ENCODE measurements around the gene TNIK.
"Not testable (repeated sequence)": the region's sequence is repeated elsewhere in the genome, so short reads cannot be mapped to it uniquely, and the experiment has no call there.

Gene TNIK

GRCh38 chr3:171427771-171428320, 32.4 kb downstream of the TNIK start:
- peaks cover 4% of the 10 kb centered on the region for H3K4me1 ChIP-seq
- no peaks in the 10 kb centered on the region for H3K9me3 ChIP-seq
- DNase-seq, result no peak
- TF ChIP-seq CTCF (IDR thresholded peaks at IDR 0.05; ENCODE audit: low read depth, low read length), result no peak
- no peaks in the 10 kb centered on the region for H3K36me3 ChIP-seq
- H3K4me3 ChIP-seq (ENCODE audit: low read depth, low read length), result no peak overlapping the region
- no peaks in the 10 kb centered on the region for H3K27me3 ChIP-seq

- DNase-seq; H3K27me3 ChIP-seq; H3K4me1 ChIP-seq; H3K9me3 ChIP-seq; H3K4me3 ChIP-seq (ENCODE audit: low read depth, low read length); H3K36me3 ChIP-seq: not testable (repeated sequence)
Observed at GRCh38 chr3:171424063-171424462, 36.1 kb downstream of the TNIK start.

- not testable (repeated sequence) for H3K9me3 ChIP-seq; H3K4me3 ChIP-seq (ENCODE audit: low read depth, low read length); H3K36me3 ChIP-seq; H3K27me3 ChIP-seq; DNase-seq; H3K4me1 ChIP-seq
Observed at GRCh38 chr3:171422855-171423254, 37.4 kb downstream of the TNIK start.

GRCh38 chr3:171420667-171421066, 39.5 kb downstream of the TNIK start:
- H3K4me1 ChIP-seq, result peaks cover 5% of the 10 kb centered on the region; the same call in 1 of the 2 replicates
- no peak for DNase-seq

GRCh38 chr3:171419457-171419856, 40.7 kb downstream of the TNIK start:
- DNase-seq, result no peak
- no peaks in the 10 kb centered on the region for H3K9me3 ChIP-seq
- no peaks in the 10 kb centered on the region for H3K36me3 ChIP-seq
- H3K4me3 ChIP-seq (ENCODE audit: low read depth, low read length), result no peak overlapping the region
- TF ChIP-seq CTCF (IDR thresholded peaks at IDR 0.05; ENCODE audit: low read depth, low read length), result no peak
- no peaks in the 10 kb centered on the region for H3K27me3 ChIP-seq
- H3K4me1 ChIP-seq, result peaks cover 5% of the 10 kb centered on the region; the same call in 1 of the 2 replicates

More at GRCh38 chr3:171420667-171421066, 39.5 kb downstream of the TNIK start:
- no peaks in the 10 kb centered on the region for H3K36me3 ChIP-seq
- no peak for TF ChIP-seq CTCF (IDR thresholded peaks at IDR 0.05; ENCODE audit: low read depth, low read length)
- H3K27me3 ChIP-seq, result no peaks in the 10 kb centered on the region
- H3K9me3 ChIP-seq, result no peaks in the 10 kb centered on the region
- H3K4me3 ChIP-seq (ENCODE audit: low read depth, low read length), result no peak overlapping the region

- DNase-seq, result no peak
- peaks cover 5% of the 10 kb centered on the region; the same call in 1 of the 2 replicates for H3K4me1 ChIP-seq
- H3K4me3 ChIP-seq (ENCODE audit: low read depth, low read length), result no peak overlapping the region
- no peaks in the 10 kb centered on the region for H3K36me3 ChIP-seq
- no peaks in the 10 kb centered on the region for H3K27me3 ChIP-seq
- TF ChIP-seq CTCF (IDR thresholded peaks at IDR 0.05; ENCODE audit: low read depth, low read length), result no peak
- no peaks in the 10 kb centered on the region for H3K9me3 ChIP-seq
Observed at GRCh38 chr3:171417813-171418212, 42.4 kb downstream of the TNIK start.

- Histone ChIP-seq H3K4me1 (peaks cover 5% of the 10 kb centered on the region; the same call in 1 of the 2 replicates), H3K9me3 (no peaks in the 10 kb centered on the region), H3K4me3 (ENCODE audit: low read depth, low read length) (no peak overlapping the region), H3K27me3 (no peaks in the 10 kb centered on the region), H3K36me3 (no peaks in the 10 kb centered on the region)
- no peak for DNase-seq
- TF ChIP-seq CTCF (IDR thresholded peaks at IDR 0.05; ENCODE audit: low read depth, low read length), result no peak
Observed at GRCh38 chr3:171417137-171417536, 43.1 kb downstream of the TNIK start.
